Keratinocyte (primary cell): Measurements from ENCODE around the gene PCID2. TPM values are rescaled to one million over a fixed set of nuclear protein-coding genes. Genes with fewer than 3 reads are reported as not detected.

Experiments used
- DNase-seq: peaks from one replicate; pipeline ENCODE4 v3.0.0-alpha.2; 2011; ENCODE audit warnings: low read depth, missing footprints, low spot score
- FAIRE-seq: peaks from 2 replicates; lab custom pipeline; 2011; peaks lifted over from hg19 to GRCh38; lab: Jason Lieb, UNC
- H2AFZ ChIP-seq: 2 replicates; pipeline ENCODE4 v1.6.0; 2012; ENCODE audit warnings: low read length, control low read depth, inconsistent platforms; ENCODE audit not compliant: control insufficient read depth
- H3K27ac ChIP-seq: 2 replicates; pipeline ENCODE4 v1.5.1; 2011; ENCODE audit warnings: low read length; ENCODE audit not compliant: control insufficient read depth, insufficient read depth
- H3K27me3 ChIP-seq: 3 replicates; pipeline ENCODE4 v1.6.0; 2011; ENCODE audit warnings: low read length; ENCODE audit not compliant: control insufficient read depth, insufficient read depth; ENCODE audit errors: extremely low read depth
- H3K36me3 ChIP-seq, 2 experiments: 2 replicates in 1 of 2; 3 replicates in 1 of 2; pipeline ENCODE4 v1.5.1; 2011; ENCODE audit warnings: low read length in 2 of 2, mild to moderate bottlenecking in 1 of 2; ENCODE audit not compliant: control insufficient read depth in 2 of 2, insufficient read depth in 2 of 2; ENCODE audit errors: extremely low read depth in 1 of 2
- H3K4me1 ChIP-seq: 3 replicates; pipeline ENCODE4 v1.5.1; 2011; ENCODE audit warnings: low read length; ENCODE audit not compliant: control insufficient read depth, insufficient read depth; ENCODE audit errors: extremely low read depth
- H3K4me2 ChIP-seq: 3 replicates; pipeline ENCODE4 v1.6.0; 2011; ENCODE audit warnings: low read depth, low read length; ENCODE audit not compliant: control insufficient read depth, insufficient read depth; ENCODE audit errors: extremely low read depth
- H3K4me3 ChIP-seq, 3 experiments: fragments of 200-600 bp in 1 of 3; sonication (generic) in 1 of 3; 2 replicates in 2 of 3; 3 replicates in 1 of 3; pipeline ENCODE4 v1.5.1; 2011 to 2016; ENCODE audit warnings: low read length in 3 of 3, mild to moderate bottlenecking in 3 of 3, control low read depth in 2 of 3, inconsistent platforms in 1 of 3, low read depth in 1 of 3, mixed read lengths in 1 of 3, mixed run types in 1 of 3, moderate library complexity in 1 of 3; ENCODE audit not compliant: control insufficient read depth in 2 of 3, insufficient read depth in 2 of 3; ENCODE audit errors: extremely low read depth in 1 of 3
- H3K79me2 ChIP-seq: 2 replicates; pipeline ENCODE4 v1.6.0; 2012; ENCODE audit warnings: low read length; ENCODE audit not compliant: control insufficient read depth, insufficient read depth
- H3K9ac ChIP-seq: 3 replicates; pipeline ENCODE4 v1.6.0; 2011; ENCODE audit warnings: low read length; ENCODE audit not compliant: control insufficient read depth, insufficient read depth; ENCODE audit errors: extremely low read depth
- H3K9me1 ChIP-seq: 3 replicates; pipeline ENCODE4 v1.6.0; 2011; ENCODE audit warnings: low read length; ENCODE audit not compliant: control insufficient read depth, insufficient read depth; ENCODE audit errors: extremely low read depth
- H3K9me3 ChIP-seq: 2 replicates; pipeline ENCODE4 v1.5.1; 2012; ENCODE audit warnings: low read depth, low read length; ENCODE audit not compliant: control insufficient read depth
- H4K20me1 ChIP-seq: 3 replicates; pipeline ENCODE4 v1.6.0; 2011; ENCODE audit warnings: low read length; ENCODE audit not compliant: control insufficient read depth, insufficient read depth; ENCODE audit errors: extremely low read depth
- EZH2 ChIP-seq: IDR thresholded peaks from one replicate; pipeline ENCODE4 v1.6.1; 2012; ENCODE audit warnings: inconsistent platforms, mild to moderate bottlenecking, low read length, moderate library complexity
- dilution Hi-C: fragments of 300-500 bp; cut with MboI; formaldehyde crosslinking; loops from one replicate; pipeline ENCODE4 v1.7.0; 2020; ENCODE audit warnings: low sequenced_read_pairs; ENCODE audit not compliant: extremely low pct_ligation_motif_present
- polyA plus RNA-seq, 5 experiments: library from polyadenylated mRNA; depleted of rRNA in 3 of 5; stranded (reverse) in 3 of 5; stranded (forward) in 1 of 5; unstranded in 1 of 5; fragments of >200 nt; gene quantifications; 1 replicate in 1 of 5; 2 replicates in 3 of 5; 3 replicates in 1 of 5; pipeline versions ENCODE4 v1.2.1 to v1.2.3, GENCODE V29; 2011 to 2012; ENCODE audit warnings: missing spikeins in 2 of 5, low read depth in 1 of 5, low replicate concordance in 1 of 5
- TF ChIP-seq, protein P1 (sequence below), 3 experiments: IDR thresholded peaks in 1 of 3; conservative IDR thresholded peaks in 1 of 3; optimal IDR thresholded peaks in 1 of 3; 2 replicates in 2 of 3; 3 replicates in 1 of 3; pipeline versions ENCODE3 to v1.5.1; 2011; ENCODE audit warnings: low read length in 3 of 3, mild to moderate bottlenecking in 3 of 3, moderate library complexity in 2 of 3, control low read depth in 1 of 3, inconsistent platforms in 1 of 3; ENCODE audit not compliant: insufficient read depth in 2 of 3; ENCODE audit errors: extremely low read depth in 1 of 3

PCID2 gene
- polyA plus RNA-seq, 1 donor (not counting 4 experiments of a cell fraction or from before 2014, with no cell fraction given) = 76.5 TPM

GRCh38 chr13:113229161-113229560, 20.7 kb upstream of the PCID2 start:
- FAIRE-seq = no peak
- Histone ChIP-seq H3K27ac (no peak overlapping the region), H3K9me3 (no peaks in the 10 kb centered on the region), H3K4me3 (no peak overlapping the region), H4K20me1 (peaks cover 3% of the 10 kb centered on the region), H3K27me3 (no peaks in the 10 kb centered on the region), H3K79me2 (peaks cover 30% of the 10 kb centered on the region), H3K9ac (no peak overlapping the region), H3K4me2 (no peak overlapping the region), H3K36me3 (peaks cover 39 to 55% of the 10 kb centered on the region in 2 experiments), H3K4me1 (no peaks in the 10 kb centered on the region), H3K9me1 (no peaks in the 10 kb centered on the region), H2AFZ (no peak overlapping the region)
- TF ChIP-seq, protein P1, sequence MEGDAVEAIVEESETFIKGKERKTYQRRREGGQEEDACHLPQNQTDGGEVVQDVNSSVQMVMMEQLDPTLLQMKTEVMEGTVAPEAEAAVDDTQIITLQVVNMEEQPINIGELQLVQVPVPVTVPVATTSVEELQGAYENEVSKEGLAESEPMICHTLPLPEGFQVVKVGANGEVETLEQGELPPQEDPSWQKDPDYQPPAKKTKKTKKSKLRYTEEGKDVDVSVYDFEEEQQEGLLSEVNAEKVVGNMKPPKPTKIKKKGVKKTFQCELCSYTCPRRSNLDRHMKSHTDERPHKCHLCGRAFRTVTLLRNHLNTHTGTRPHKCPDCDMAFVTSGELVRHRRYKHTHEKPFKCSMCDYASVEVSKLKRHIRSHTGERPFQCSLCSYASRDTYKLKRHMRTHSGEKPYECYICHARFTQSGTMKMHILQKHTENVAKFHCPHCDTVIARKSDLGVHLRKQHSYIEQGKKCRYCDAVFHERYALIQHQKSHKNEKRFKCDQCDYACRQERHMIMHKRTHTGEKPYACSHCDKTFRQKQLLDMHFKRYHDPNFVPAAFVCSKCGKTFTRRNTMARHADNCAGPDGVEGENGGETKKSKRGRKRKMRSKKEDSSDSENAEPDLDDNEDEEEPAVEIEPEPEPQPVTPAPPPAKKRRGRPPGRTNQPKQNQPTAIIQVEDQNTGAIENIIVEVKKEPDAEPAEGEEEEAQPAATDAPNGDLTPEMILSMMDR (optimal IDR thresholded peaks at IDR 0.05 in 1 of 3, IDR thresholded peaks at IDR 0.05 in 1 of 3, conservative IDR thresholded peaks at IDR 0.05 in 1 of 3; ENCODE audit: extremely low read depth in 1 of 3, insufficient read depth in 2 of 3, low read length in 3 of 3) = no peak
- no peak for TF ChIP-seq EZH2
- dilution Hi-C loops = no loop called here
- DNase-seq = no peak

GRCh38 chr13:113226873-113227450, 18.5 kb upstream of the PCID2 start:
- Histone ChIP-seq H3K9me3 (no peaks in the 10 kb centered on the region), H3K9me1 (no peaks in the 10 kb centered on the region), H2AFZ (no peak overlapping the region), H3K4me1 (no peaks in the 10 kb centered on the region), H3K36me3 (peaks cover 39 to 57% of the 10 kb centered on the region in 2 experiments), H3K4me2 (no peak overlapping the region), H3K4me3 (no peak overlapping the region), H3K79me2 (peaks cover 49% of the 10 kb centered on the region), H3K27ac (no peak overlapping the region), H3K27me3 (no peaks in the 10 kb centered on the region), H3K9ac (no peak overlapping the region), H4K20me1 (peaks cover 6% of the 10 kb centered on the region)
- FAIRE-seq (no peak), DNase-seq (no peak)
- dilution Hi-C loops = no loop called here
- TF ChIP-seq, protein P1 (optimal IDR thresholded peaks at IDR 0.05 in 1 of 3, IDR thresholded peaks at IDR 0.05 in 1 of 3, conservative IDR thresholded peaks at IDR 0.05 in 1 of 3; ENCODE audit: extremely low read depth in 1 of 3, insufficient read depth in 2 of 3, low read length in 3 of 3) = no peak
- TF ChIP-seq EZH2 = no peak
